HFFc6 (cell line): ENCODE results near the gene SV2C. TPM values are rescaled to one million over a fixed set of nuclear protein-coding genes. Genes with fewer than 3 reads are reported as not detected.
A peak's percentile ranks its signal among the peaks of the same experiment; 100 is the strongest.

Source experiments
- DNase-seq: peaks from one replicate; pipeline ENCODE4 v3.0.0-alpha.2; 2018
- H3K27ac Mint-ChIP-seq: 2 replicates; pipeline ENCODE4 v1.8.0; 2020; ENCODE audit warnings: mild to moderate bottlenecking, mixed read lengths
- H3K27me3 Mint-ChIP-seq: 2 replicates; pipeline ENCODE4 v1.8.0; 2021; ENCODE audit warnings: mild to moderate bottlenecking, moderate library complexity, mixed read lengths; ENCODE audit not compliant: insufficient read depth
- H3K36me3 Mint-ChIP-seq: 2 replicates; pipeline ENCODE4 v1.8.0; 2021; ENCODE audit warnings: low read depth, mixed read lengths
- H3K4me1 Mint-ChIP-seq: 2 replicates; pipeline ENCODE4 v1.8.0; 2020; ENCODE audit warnings: low read depth, mixed read lengths
- H3K4me3 Mint-ChIP-seq: 2 replicates; pipeline ENCODE4 v1.8.0; 2020; ENCODE audit warnings: mild to moderate bottlenecking, moderate library complexity, mixed read lengths
- H3K9me3 Mint-ChIP-seq: 2 replicates; pipeline ENCODE4 v1.8.0; 2020; ENCODE audit warnings: mild to moderate bottlenecking, mixed read lengths
- CTCF ChIP-seq: fragments of 200-600 bp; sonication (generic); IDR thresholded peaks from 2 replicates; pipeline ENCODE4 v1.5.0; 2021; ENCODE audit warnings: antibody characterized with exemption, mild to moderate bottlenecking
- total RNA-seq, 6 experiments: library from RNA; stranded (reverse); fragmentation: NEBNext Ultra II Directional; extraction: Animal tissue kit (Norgen Biotek cat#: 25700); gene quantifications; 2 replicates in 1 of 6; 3 replicates in 5 of 6; pipeline ENCODE4 v1.2.3, GENCODE V29; 2021

SV2C gene
- total RNA-seq, 6 experiments from 2014 or later, result not detected

GRCh38 chr5:76074487-76075065 lies 8.6 kb upstream of the SV2C start:
- Mint-ChIP-seq H3K9me3 (peaks cover 21% of the 10 kb centered on the region), H3K4me1 (no peaks in the 10 kb centered on the region), H3K4me3 (no peak overlapping the region), H3K27ac (no peak overlapping the region), H3K27me3 (peaks cover 1% of the 10 kb centered on the region; the same call in 1 of the 2 replicates), H3K36me3 (no peaks in the 10 kb centered on the region)
- no peak for TF ChIP-seq CTCF
- DNase-seq, result no peak

- H3K27me3 Mint-ChIP-seq, result peaks cover 7% of the 10 kb centered on the region
- no peaks in the 10 kb centered on the region for H3K4me1 Mint-ChIP-seq
- H3K4me3 Mint-ChIP-seq, result 0 out of 2 replicates have a peak overlapping the region, but pooled peaks have one; percentile 19
- H3K9me3 Mint-ChIP-seq, result 0 out of 2 replicates have a peak, but pooled peaks cover 1% of the 10 kb centered on the region
- DNase-seq, result no peak
- H3K27ac Mint-ChIP-seq, result no peak overlapping the region
- H3K36me3 Mint-ChIP-seq, result peaks cover 4% of the 10 kb centered on the region; the same call in 1 of the 2 replicates
- TF ChIP-seq CTCF, result no peak
These were observed 1.1 kb upstream of the SV2C start for GRCh38 chr5:76081811-76082771.

- DNase-seq, result no peak
- Mint-ChIP-seq H3K27ac (no peak overlapping the region), H3K36me3 (peaks cover 4% of the 10 kb centered on the region; the same call in 1 of the 2 replicates), H3K4me1 (no peaks in the 10 kb centered on the region), H3K4me3 (no peak overlapping the region), H3K9me3 (no peaks in the 10 kb centered on the region), H3K27me3 (peaks cover 7% of the 10 kb centered on the region)
- TF ChIP-seq CTCF, result no peak
These were observed 642 bp downstream of the SV2C start for GRCh38 chr5:76083555-76084495.

- Mint-ChIP-seq H3K4me3 (no peak overlapping the region), H3K27ac (no peak overlapping the region), H3K9me3 (no peaks in the 10 kb centered on the region), H3K36me3 (peaks cover 4% of the 10 kb centered on the region; the same call in 1 of the 2 replicates), H3K27me3 (peaks cover 7% of the 10 kb centered on the region), H3K4me1 (no peaks in the 10 kb centered on the region)
- no peak for TF ChIP-seq CTCF
- DNase-seq, result no peak
These were observed 1.5 kb downstream of the SV2C start for GRCh38 chr5:76084496-76085242.
